LNCaP clone FGC (cell line): ENCODE results near the gene PACSIN1.

ENCODE experiments used
- DNase-seq: peaks from one replicate; pipeline ENCODE4 v3.0.0-alpha.2; 2011; ENCODE audit warnings: low read depth
- H3K4me3 ChIP-seq: 2 replicates; pipeline ENCODE4 v1.5.1; 2011; ENCODE audit warnings: mild to moderate bottlenecking, low read depth, low read length, control low read depth
- TF ChIP-seq, protein P1 (sequence below): IDR thresholded peaks from 2 replicates; pipeline ENCODE4 v1.5.1; 2012; ENCODE audit warnings: mild to moderate bottlenecking; ENCODE audit not compliant: control insufficient read depth, insufficient read depth; ENCODE audit errors: extremely low read depth

PACSIN1 gene, protein sequence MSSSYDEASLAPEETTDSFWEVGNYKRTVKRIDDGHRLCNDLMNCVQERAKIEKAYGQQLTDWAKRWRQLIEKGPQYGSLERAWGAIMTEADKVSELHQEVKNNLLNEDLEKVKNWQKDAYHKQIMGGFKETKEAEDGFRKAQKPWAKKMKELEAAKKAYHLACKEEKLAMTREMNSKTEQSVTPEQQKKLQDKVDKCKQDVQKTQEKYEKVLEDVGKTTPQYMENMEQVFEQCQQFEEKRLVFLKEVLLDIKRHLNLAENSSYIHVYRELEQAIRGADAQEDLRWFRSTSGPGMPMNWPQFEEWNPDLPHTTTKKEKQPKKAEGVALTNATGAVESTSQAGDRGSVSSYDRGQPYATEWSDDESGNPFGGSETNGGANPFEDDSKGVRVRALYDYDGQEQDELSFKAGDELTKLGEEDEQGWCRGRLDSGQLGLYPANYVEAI

DNA sequence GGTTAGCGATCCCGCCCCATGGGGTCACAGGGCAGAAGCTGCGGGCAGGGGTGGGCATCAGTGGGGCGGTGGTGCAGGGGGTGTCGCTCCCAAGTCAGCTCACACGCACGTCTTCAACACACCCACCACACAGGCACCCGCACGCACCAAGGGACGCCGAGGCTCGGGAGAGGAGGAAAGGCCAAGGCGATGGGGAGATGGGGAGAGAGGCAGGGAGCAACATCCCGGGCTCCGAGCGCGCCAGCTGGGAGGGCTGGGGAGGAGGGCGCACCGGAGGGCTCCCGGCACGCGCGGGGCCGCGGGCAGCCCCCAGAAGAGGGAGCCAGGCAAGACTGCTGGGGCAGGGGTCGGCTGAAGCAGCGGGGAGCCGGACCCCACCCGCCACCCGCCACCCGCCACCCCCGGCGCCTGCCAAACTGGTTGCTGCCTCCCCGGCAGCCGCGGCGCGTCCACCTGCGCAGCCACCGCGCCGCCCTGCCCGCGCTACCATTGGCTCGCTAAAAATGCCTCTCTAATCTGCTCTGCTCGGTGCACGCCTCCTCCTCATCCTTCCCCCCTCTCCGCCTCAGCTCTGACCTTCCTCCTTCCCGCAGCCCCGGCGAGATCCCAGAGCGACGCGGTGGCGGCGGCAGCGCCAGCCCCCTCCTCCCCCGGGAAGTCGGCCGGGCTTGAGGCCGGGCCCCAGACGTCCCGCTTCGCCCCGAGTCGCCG lies at the start of gene PACSIN1:
Gene PACSIN1, plus strand, starts transcription at position 546 of the 711 bp plus-strand sequence. CDS start 60,230 bp downstream, outside the sequence.
- DNase-seq, result peak; percentile 14
- TF ChIP-seq, protein P1, sequence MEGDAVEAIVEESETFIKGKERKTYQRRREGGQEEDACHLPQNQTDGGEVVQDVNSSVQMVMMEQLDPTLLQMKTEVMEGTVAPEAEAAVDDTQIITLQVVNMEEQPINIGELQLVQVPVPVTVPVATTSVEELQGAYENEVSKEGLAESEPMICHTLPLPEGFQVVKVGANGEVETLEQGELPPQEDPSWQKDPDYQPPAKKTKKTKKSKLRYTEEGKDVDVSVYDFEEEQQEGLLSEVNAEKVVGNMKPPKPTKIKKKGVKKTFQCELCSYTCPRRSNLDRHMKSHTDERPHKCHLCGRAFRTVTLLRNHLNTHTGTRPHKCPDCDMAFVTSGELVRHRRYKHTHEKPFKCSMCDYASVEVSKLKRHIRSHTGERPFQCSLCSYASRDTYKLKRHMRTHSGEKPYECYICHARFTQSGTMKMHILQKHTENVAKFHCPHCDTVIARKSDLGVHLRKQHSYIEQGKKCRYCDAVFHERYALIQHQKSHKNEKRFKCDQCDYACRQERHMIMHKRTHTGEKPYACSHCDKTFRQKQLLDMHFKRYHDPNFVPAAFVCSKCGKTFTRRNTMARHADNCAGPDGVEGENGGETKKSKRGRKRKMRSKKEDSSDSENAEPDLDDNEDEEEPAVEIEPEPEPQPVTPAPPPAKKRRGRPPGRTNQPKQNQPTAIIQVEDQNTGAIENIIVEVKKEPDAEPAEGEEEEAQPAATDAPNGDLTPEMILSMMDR, result no peak
- peak within 1 kb of the TSS; percentile 62 for H3K4me3 ChIP-seq

DNA sequence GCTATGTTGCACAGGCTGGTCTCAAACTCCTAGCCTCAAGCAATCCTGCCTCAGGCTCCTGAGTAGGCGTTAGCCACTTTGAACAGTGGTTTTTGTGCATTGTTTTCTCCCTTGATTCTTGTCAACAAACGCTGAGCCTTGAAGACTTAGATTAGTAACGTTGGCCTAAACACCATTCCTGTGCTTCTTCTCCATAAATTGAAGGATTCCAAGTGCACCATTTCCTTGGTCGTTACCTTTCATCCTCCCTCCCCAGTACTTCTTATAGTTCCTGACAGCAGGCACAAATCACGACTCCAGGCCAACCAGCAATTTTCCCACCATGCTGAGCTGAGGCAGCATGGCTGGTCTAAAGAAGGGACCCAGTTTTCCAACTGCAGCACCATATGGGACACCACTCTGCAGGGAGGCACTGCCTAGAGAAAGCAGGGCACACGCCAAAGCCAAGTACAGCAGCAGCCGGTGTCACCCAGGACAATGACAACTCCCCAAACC lies 49.0 kb upstream of the PACSIN1 start:
- TF ChIP-seq, protein P1, result no peak
- DNase-seq, result no peak

DNA sequence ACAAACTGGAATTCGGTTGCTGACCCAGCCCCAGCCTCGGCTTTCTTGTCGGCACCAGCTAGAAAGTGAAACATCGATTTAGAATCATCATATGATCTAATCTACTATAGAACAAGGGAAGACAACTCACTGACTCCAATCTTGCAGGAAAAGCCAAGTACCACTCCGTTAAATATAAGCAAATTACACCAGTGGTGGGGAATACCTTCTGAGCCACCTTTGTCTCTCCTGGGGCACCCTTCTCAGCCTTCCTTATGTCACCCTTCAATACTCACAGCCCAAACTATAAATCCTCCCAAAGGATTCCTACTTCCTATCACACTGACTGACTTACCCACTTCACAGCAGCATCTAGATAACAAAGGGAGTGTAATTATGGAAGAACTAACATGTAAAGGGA lies 47.5 kb upstream of the PACSIN1 start:
- TF ChIP-seq, protein P1, result no peak
- no peak for DNase-seq
- H3K4me3 ChIP-seq, result no peak overlapping the region

More for the DNA sequence above, 49.0 kb upstream of the PACSIN1 start:
- H3K4me3 ChIP-seq, result no peak overlapping the region

DNA sequence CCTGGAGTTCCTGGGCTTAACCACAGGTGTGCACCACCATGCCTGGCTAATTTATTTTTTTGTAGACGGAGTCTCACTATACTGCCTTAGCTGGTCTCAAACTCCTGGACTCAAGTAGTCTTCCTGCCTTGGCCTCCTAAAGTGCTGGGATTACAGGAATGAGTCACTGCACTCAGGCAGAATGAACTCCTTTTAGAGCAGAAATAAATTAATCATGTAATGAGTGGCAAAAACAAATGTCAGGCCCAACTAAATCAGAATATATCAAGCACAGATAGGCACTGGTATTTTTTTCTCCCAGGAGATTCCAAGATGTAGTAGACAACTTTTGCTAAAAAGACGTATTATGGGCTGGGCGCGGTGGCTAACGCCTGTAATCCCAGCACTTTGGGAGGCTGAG lies 42.6 kb upstream of the PACSIN1 start:
- DNase-seq, result no peak
- no peak overlapping the region for H3K4me3 ChIP-seq
- TF ChIP-seq, protein P1, result no peak

DNA sequence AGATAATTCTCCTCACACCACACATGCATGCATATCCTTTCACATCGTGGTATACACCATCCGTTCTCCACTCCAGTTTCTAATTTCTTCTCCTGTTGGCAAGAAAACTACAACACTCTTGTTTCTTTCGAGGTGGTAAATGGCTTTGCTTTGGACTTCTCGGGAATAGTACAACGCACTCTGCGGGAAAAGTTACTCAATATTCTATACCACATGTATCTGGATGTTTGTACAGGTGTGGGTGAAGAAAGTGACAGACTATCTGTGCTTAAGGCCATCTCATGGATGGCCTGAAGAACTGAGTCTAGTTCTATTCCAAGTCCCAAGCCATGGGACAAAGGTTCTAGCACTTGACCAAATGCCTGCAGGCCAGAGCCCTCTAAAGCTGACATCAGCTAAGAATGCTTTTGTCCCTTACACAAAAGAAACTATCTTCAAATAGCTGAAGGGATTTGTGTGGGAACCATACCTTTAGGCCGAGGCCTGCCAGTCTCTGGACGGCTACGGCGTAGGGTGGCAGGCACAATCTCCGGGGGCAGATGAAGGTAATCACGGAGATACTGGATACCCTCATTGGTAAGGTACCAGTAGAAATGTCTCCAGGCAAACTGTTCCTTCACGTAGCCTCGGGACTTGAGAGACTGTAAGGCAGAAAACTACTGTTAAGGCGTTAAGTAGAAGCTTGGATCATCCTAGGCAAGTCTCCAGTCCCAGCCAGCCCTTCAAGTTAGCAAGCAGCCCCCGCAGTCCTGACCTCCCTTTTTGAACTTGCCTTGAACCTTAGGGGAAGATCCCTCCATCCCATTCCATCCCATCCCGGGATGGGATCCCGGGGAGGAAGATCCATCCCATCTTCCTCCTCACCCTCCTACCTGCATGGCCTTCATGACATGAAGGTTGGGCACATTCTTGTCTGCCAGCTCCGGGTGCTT lies 41.4 kb upstream of the PACSIN1 start:
- TF ChIP-seq, protein P1, result no peak
- no peak for DNase-seq
- H3K4me3 ChIP-seq, result peak overlapping the region; percentile 98

DNA sequence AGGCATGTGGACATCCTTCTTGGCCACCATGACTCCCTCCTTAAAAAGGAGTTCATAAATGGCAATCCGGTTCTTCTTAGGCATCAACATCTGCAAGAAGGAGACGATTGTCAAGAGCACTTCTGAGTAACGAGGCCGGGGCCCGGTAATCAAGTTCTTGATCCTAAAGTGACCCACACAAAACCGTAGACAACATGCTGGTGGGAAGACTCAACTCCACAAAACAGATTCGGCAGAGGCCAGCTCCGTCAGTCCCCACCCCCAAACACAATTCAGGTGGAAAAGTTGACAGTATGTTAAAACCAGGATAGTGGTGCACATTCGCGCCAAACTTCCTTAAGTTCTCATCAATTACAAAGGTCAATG lies 40.8 kb upstream of the PACSIN1 start:
- no peak for DNase-seq
- TF ChIP-seq, protein P1, result no peak

More for the DNA sequence above, 40.8 kb upstream of the PACSIN1 start:
- peak overlapping the region; percentile 98 for H3K4me3 ChIP-seq
